ENCODE results near the gene PALD1. TPM values are rescaled to one million over a fixed set of nuclear protein-coding genes. Genes with fewer than 3 reads are reported as not detected.

PALD1 gene
- polyA plus RNA-seq, 2 of the 4 experiments (the other 2 are of a cell fraction), result 3.6 to 5.5 TPM

- ChIA-PET POLR2A (no interaction called here), CTCF (interaction anchor here (0.6 to 3.1 kb wide), 2 partner anchors 19 to 200 kb away, joined by 4 to 15 read pairs; no protein-coding TSS in a partner anchor)
- WGBS (ENCODE audit: missing lambda C conversion rate), result 90% methylated on average over 3 of the region's 3 CpGs
- H3K4me1 ChIP-seq, result no peaks in the 10 kb centered on the region
- no peak overlapping the region for H3K4me3 ChIP-seq
- no peaks in the 10 kb centered on the region for H3K9me3 ChIP-seq
- no peak for ATAC-seq
- H3K4me2 ChIP-seq, result no peak overlapping the region
- TF ChIP-seq NPAS2 (CRISPR knock-in tag; IDR thresholded peaks at IDR 0.05; ENCODE audit: borderline replicate concordance), result no peak
- TF ChIP-seq HOXB13 (CRISPR knock-in tag; IDR thresholded peaks at IDR 0.05; ENCODE audit: low read depth), result no peak
- no peak for TF ChIP-seq FOSL2 (IDR thresholded peaks at IDR 0.05)
- no peak for TF ChIP-seq FOSL2 (CRISPR knock-in tag; IDR thresholded peaks at IDR 0.05)
- no peak for TF ChIP-seq CHD2 (IDR thresholded peaks at IDR 0.05; ENCODE audit: low read length, partially characterized antibody)
- no peak for TF ChIP-seq E2F6 (IDR thresholded peaks at IDR 0.05; ENCODE audit: borderline replicate concordance, low read depth)
- TF ChIP-seq GATA3 (IDR thresholded peaks at IDR 0.05; ENCODE audit: borderline replicate concordance), result no peak
- TF ChIP-seq EHMT2 (IDR thresholded peaks at IDR 0.05; ENCODE audit: low read depth), result no peak
- TF ChIP-seq CTCF (IDR thresholded peaks at IDR 0.05), result no peak
- no peak for TF ChIP-seq KDM1A (IDR thresholded peaks at IDR 0.05; ENCODE audit: low read depth)
- TF ChIP-seq RNF2 (IDR thresholded peaks at IDR 0.05; ENCODE audit: borderline replicate concordance, low read depth), result no peak
- no peak for TF ChIP-seq REST (IDR thresholded peaks at IDR 0.05)
- no peak for TF ChIP-seq RCOR1 (IDR thresholded peaks at IDR 0.05; ENCODE audit: low read depth, low read length)
- TF ChIP-seq RARB (CRISPR knock-in tag; IDR thresholded peaks at IDR 0.05), result no peak
- no peak for DNase-seq (ENCODE audit: low read depth in 1 of 2, low spot score in 1 of 2)
- H3K27ac ChIP-seq, result no peak overlapping the region
- no peak for FAIRE-seq
Observed at GRCh38 chr10:70568113-70568512, 89.5 kb downstream of the PALD1 start.

- ATAC-seq (no peak), DNase-seq (ENCODE audit: low read depth in 1 of 2, low spot score in 1 of 2) (no peak), FAIRE-seq (no peak)
- no peaks in the 10 kb centered on the region for H3K9me3 ChIP-seq
- ChIA-PET POLR2A (no interaction called here), CTCF (interaction anchor here (3.1 kb wide), 1 partner anchor 19 kb away, joined by 15 read pairs; no protein-coding TSS in a partner anchor)
- no peak overlapping the region for H3K4me3 ChIP-seq
- 85% methylated on average over 6 of the region's 7 CpGs for WGBS (ENCODE audit: missing lambda C conversion rate)
- no peak for TF ChIP-seq MAZ (IDR thresholded peaks at IDR 0.05; ENCODE audit: borderline replicate concordance, low read depth, low read length)
- TF ChIP-seq KDM5A (IDR thresholded peaks at IDR 0.05), result no peak
- no peak for TF ChIP-seq GATA3 (IDR thresholded peaks at IDR 0.05; ENCODE audit: borderline replicate concordance)
- no peak for TF ChIP-seq EP300 (IDR thresholded peaks at IDR 0.05)
- no peak for TF ChIP-seq ZFP36 (IDR thresholded peaks at IDR 0.05; ENCODE audit: borderline replicate concordance, partially characterized antibody)
- TF ChIP-seq NFE2L2 (conservative IDR thresholded peaks at IDR 0.05; ENCODE audit: low read length), result no peak
- TF ChIP-seq CHD4 (IDR thresholded peaks at IDR 0.05; ENCODE audit: borderline replicate concordance), result no peak
- no peak for TF ChIP-seq PHF8 (IDR thresholded peaks at IDR 0.05; ENCODE audit: borderline replicate concordance, low read depth)
- no peak for TF ChIP-seq SREBF2 (IDR thresholded peaks at IDR 0.05)
- no peak for TF ChIP-seq RCOR1 (IDR thresholded peaks at IDR 0.05; ENCODE audit: low read depth, low read length)
- no peak for TF ChIP-seq EHF (CRISPR knock-in tag; IDR thresholded peaks at IDR 0.05)
- TF ChIP-seq HES2 (IDR thresholded peaks at IDR 0.05), result no peak
- TF ChIP-seq HMGXB4 (CRISPR knock-in tag; IDR thresholded peaks at IDR 0.05; ENCODE audit: borderline replicate concordance), result no peak
- no peak for TF ChIP-seq HOXA7 (CRISPR knock-in tag; IDR thresholded peaks at IDR 0.05)
- TF ChIP-seq EHMT2 (IDR thresholded peaks at IDR 0.05; ENCODE audit: low read depth), result no peak
- H3K4me2 ChIP-seq, result no peak overlapping the region
- H3K27ac ChIP-seq, result no peak overlapping the region
- H3K4me1 ChIP-seq, result no peaks in the 10 kb centered on the region
Observed at GRCh38 chr10:70568781-70569495, 90.4 kb downstream of the PALD1 start.

Measured in A549 (cell line).